ENCODE results near the gene NOSIP.

Gene NOSIP

DNA sequence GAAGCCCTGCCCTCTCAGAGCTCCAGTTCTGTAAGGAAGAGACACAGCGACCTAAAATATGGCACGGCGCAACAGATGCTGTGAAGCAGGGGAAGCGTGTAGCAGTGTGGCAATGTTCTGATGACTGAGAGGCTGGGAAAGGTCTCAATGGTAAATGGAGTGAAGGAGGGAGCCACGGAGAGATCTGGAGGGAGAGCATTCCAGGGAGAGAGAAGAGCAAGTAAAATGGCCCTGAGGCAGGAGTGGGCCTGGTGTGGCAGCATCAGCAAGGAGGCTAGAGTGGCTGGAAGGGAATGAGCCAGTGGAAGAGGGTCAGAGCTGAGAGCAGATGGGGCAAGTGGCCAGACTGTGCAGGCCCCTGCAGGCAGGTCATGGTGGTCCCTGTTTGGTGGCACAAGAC, 36.2 kb downstream of the NOSIP start:
- DNase-seq (ENCODE audit: low spot score) = no peak

DNA sequence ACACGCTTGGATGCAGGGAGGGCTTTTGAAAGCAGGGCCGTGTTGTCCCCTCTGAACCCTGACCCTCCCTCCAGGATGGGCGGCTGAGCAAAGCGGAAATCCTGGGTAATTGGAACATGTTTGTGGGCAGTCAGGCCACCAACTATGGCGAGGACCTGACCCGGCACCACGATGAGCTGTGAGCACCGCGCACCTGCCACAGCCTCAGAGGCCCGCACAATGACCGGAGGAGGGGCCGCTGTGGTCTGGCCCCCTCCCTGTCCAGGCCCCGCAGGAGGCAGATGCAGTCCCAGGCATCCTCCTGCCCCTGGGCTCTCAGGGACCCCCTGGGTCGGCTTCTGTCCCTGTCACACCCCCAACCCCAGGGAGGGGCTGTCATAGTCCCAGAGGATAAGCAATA, 37.3 kb downstream of the NOSIP start:
- DNase-seq (ENCODE audit: low spot score) = no peak

DNA sequence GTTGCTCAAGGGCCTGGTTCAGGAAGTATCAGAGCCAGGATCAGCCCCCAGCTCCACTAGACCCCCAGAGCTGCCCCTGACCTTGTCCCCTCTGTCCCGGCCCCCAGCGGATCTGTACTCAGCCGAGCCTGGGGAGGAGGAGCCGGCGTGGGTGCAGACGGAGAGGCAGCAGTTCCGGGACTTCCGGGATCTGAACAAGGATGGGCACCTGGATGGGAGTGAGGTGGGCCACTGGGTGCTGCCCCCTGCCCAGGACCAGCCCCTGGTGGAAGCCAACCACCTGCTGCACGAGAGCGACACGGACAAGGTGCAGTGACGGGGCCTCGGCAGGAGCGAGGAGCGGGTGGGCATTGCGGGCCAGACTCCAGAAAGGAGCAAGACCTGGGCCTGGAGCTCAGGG, 37.9 kb downstream of the NOSIP start:
- no peak for DNase-seq (ENCODE audit: low spot score)

- no peak for DNase-seq (ENCODE audit: low spot score)
Measured at GRCh38 chr19:49541914-49542313, 38.4 kb downstream of the NOSIP start.

GRCh38 chr19:49539192-49539952, 41.0 kb downstream of the NOSIP start:
- DNase-seq (ENCODE audit: low spot score) = no peak

GRCh38 chr19:49538643-49539042, 41.7 kb downstream of the NOSIP start:
- no peak for DNase-seq (ENCODE audit: low spot score)

DNA sequence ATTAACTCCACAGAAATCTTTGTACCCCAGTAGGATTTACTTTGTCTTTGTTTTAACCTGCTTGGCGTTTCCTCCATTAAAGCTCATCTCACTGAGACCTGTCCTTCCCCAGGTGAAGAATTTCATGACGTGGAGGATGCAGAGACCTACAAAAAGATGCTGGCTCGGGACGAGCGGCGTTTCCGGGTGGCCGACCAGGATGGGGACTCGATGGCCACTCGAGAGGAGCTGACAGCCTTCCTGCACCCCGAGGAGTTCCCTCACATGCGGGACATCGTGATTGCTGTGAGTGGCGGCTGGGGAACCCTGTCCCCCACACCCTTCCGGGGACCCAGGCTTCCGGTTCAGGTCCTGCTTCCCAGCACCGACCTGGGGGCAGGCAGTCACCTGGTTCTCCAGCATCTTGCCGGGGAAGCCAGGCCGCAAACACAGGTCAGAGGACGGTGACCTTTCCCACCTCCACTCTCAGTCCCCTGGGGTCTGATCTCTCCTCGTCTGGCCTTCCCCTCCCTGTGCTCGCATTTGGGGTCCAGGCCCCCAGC, 43.4 kb downstream of the NOSIP start:
- DNase-seq (ENCODE audit: low spot score) = no peak

- DNase-seq (ENCODE audit: low spot score) = no peak
Measured at GRCh38 chr19:49534632-49535385, 45.5 kb downstream of the NOSIP start.

GRCh38 chr19:49533551-49534488, 46.5 kb downstream of the NOSIP start:
- no peak for DNase-seq (ENCODE audit: low spot score)

DNA sequence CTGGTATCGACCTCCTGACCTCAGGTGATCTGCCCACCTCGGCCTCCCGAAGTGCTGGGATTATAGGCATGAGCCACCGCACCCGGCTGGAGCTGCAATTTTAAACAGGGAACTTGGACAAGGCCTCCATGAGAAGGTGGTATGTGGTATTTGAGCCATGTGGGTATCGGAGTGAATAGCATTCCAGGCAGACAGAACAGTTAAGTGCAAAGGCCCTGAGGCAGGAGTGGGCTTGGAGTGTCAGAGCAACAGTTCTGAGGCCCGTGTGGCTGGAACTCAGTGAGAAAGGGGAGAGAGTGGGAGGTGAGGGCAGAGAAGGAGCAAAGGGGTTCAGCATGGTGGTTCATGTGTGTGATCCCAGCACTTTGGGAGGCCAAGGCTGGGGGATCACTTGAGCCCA, 49.6 kb downstream of the NOSIP start:
- no peak for DNase-seq (ENCODE audit: low spot score)

DNA sequence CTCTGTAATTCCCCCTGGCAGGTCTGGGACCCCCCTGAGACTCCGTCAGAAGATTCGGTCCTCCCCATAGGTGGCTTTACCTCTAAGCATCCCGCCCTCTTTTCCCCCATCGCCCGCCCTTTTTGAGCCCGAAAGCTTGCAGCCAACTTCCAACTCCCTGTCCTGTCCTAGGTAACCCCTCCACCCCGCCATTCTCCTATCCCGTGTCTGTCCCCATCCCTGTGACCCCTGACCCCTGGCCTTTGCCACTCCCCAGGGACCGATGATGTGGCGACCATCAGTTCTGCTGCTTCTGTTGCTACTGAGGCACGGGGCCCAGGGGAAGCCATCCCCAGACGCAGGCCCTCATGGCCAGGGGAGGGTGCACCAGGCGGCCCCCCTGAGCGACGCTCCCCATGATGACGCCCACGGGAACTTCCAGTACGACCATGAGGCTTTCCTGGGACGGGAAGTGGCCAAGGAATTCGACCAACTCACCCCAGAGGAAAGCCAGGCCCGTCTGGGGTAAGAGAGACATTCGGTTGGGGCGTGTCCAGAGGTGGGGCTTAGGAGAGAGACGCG, 52.1 kb downstream of the NOSIP start:
- DNase-seq (ENCODE audit: low spot score) = no peak

- no peak for DNase-seq (ENCODE audit: low spot score)
Measured at GRCh38 chr19:49524812-49525455, 55.4 kb downstream of the NOSIP start.

DNA sequence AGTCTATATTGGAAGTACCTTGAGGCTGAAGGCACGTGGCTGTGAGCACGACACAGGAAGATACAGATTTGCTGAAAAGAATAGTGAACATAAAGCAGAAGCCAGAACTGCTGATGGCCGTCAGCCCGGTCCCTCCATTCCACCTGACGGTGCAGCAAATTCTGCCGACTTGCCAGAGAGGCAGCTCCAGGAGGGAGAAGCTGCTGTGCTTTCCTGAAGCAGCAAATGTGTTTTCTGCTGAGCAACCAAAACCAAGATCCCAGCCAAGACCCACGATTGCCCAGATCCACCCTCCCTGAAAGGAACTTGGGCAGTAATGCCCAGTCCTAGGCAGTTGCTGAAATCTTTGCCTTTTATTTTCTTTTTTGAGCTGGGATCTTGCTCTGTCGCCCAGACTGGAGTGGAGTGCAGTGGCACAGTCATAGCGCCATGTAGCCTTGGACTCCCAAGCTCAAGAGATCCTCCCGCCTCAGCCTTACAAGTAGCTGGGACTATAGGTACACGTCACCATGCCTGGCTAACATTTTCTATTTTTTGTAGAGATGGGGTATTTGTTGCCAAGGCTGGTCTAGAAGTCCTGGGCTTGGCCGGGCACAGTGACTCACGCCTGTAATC, 59.5 kb downstream of the NOSIP start:
- peak; percentile 41 for DNase-seq (ENCODE audit: low spot score)

GRCh38 chr19:49518033-49518432, 62.3 kb downstream of the NOSIP start:
- no peak for DNase-seq (ENCODE audit: low spot score)

- DNase-seq (ENCODE audit: low spot score) = peak; percentile 73
Measured at GRCh38 chr19:49515767-49516166, 64.6 kb downstream of the NOSIP start.

- no peak for DNase-seq (ENCODE audit: low spot score)
Measured at GRCh38 chr19:49514151-49514550, 66.2 kb downstream of the NOSIP start.

DNA sequence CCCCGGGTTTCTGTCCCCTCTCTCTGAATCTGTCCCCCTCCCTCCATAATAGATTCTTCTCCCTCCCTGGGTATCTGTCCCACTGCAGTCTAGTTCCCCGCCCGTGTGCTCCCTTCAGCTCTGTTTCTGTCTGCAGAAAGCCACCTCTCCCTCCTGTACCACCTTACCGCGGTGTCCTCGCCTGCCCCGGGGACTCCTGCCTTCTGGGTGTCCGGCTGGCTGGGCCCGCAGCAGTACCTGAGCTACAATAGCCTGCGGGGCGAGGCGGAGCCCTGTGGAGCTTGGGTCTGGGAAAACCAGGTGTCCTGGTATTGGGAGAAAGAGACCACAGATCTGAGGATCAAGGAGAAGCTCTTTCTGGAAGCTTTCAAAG, 66.6 kb downstream of the NOSIP start:
- DNase-seq (ENCODE audit: low spot score) = no peak

GRCh38 chr19:49512970-49513745, 67.2 kb downstream of the NOSIP start:
- DNase-seq (ENCODE audit: low spot score) = no peak

- DNase-seq (ENCODE audit: low spot score) = no peak
Measured at GRCh38 chr19:49507803-49508494, 72.4 kb downstream of the NOSIP start.

Measured in pons (tissue), 1 donor.